ENCODE data around the gene BMP6. TPM values are rescaled to one million over a fixed set of nuclear protein-coding genes. Genes with fewer than 3 reads are reported as not detected.
"Not testable (repeated sequence)": the region's sequence is repeated elsewhere in the genome, so short reads cannot be mapped to it uniquely, and the experiment has no call there.

BMP6 gene
- polyA plus RNA-seq, 2 donors, result 0.26 to 0.55 TPM

GRCh38 chr6:7813193-7813592, 87.3 kb downstream of the BMP6 start:
- H3K9me3 ChIP-seq (ENCODE audit: control insufficient read depth in 2 of 2, insufficient read depth in 1 of 2, low read depth in 1 of 2, low read length in 1 of 2), result no peaks in the 10 kb centered on the region
- H3K4me1 ChIP-seq (ENCODE audit: control insufficient read depth in 2 of 2, insufficient read depth in 2 of 2, low read length in 1 of 2), result no peaks in the 10 kb centered on the region
- no peaks in the 10 kb centered on the region for H3K27me3 ChIP-seq (ENCODE audit: control insufficient read depth in 1 of 2, insufficient read depth in 2 of 2, low read length in 2 of 2)
- H3K4me3 ChIP-seq (ENCODE audit: low read depth in 1 of 2, low read length in 2 of 2), result no peak overlapping the region
- no peaks in the 10 kb centered on the region for H3K36me3 ChIP-seq (ENCODE audit: control insufficient read depth in 2 of 2, insufficient read depth in 2 of 2, low read length in 1 of 2)
- 75 to 94% methylated on average over 1 of the region's 1 CpG for WGBS, 2 donors
- no peak overlapping the region for H3K27ac ChIP-seq (ENCODE audit: low read depth in 2 of 2, low read length in 1 of 2)

DNA sequence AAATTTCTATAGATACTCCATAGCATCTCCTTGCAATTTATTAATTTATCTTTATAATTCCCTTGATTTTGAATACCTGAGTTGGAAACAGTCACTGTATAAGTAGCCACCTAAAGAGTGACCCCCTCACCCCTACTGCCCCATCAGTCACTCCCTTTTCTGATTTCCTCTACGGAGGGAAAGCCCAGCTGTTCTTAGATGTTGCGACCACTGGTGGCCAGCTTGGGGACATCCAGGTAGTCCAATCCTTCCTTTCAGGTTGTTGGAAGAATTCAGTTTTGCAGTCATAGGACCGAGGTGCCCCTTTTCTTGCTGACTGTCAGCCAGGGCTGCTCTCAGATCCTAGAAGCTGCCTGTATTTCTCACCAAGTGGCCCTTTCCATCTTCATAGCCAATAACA, 87.8 kb downstream of the BMP6 start:
- WGBS, 2 donors, result 69 to 85% methylated on average over 3 of the region's 3 CpGs
- no peaks in the 10 kb centered on the region for H3K36me3 ChIP-seq (ENCODE audit: control insufficient read depth in 2 of 2, insufficient read depth in 2 of 2, low read length in 1 of 2)
- H3K27ac ChIP-seq (ENCODE audit: low read depth in 2 of 2, low read length in 1 of 2), result no peak overlapping the region
- H3K27me3 ChIP-seq (ENCODE audit: control insufficient read depth in 1 of 2, insufficient read depth in 2 of 2, low read length in 2 of 2), result no peaks in the 10 kb centered on the region
- H3K4me3 ChIP-seq (ENCODE audit: low read depth in 1 of 2, low read length in 2 of 2), result no peak overlapping the region
- H3K9me3 ChIP-seq (ENCODE audit: control insufficient read depth in 2 of 2, insufficient read depth in 1 of 2, low read depth in 1 of 2, low read length in 1 of 2), result no peaks in the 10 kb centered on the region
- H3K4me1 ChIP-seq (ENCODE audit: control insufficient read depth in 2 of 2, insufficient read depth in 2 of 2, low read length in 1 of 2), result no peaks in the 10 kb centered on the region

- H3K9me3 ChIP-seq (ENCODE audit: control insufficient read depth in 2 of 2, insufficient read depth in 1 of 2, low read depth in 1 of 2, low read length in 1 of 2), result no peaks in the 10 kb centered on the region
- no peak overlapping the region for H3K4me3 ChIP-seq (ENCODE audit: low read depth in 1 of 2, low read length in 2 of 2)
- WGBS, 2 donors, result 66 to 69% methylated on average over 5 of the region's 5 CpGs
- H3K27me3 ChIP-seq (ENCODE audit: control insufficient read depth in 1 of 2, insufficient read depth in 2 of 2, low read length in 2 of 2), result no peaks in the 10 kb centered on the region
- H3K4me1 ChIP-seq (ENCODE audit: control insufficient read depth in 2 of 2, insufficient read depth in 2 of 2, low read length in 1 of 2), result no peaks in the 10 kb centered on the region
- no peak overlapping the region for H3K27ac ChIP-seq (ENCODE audit: low read depth in 2 of 2, low read length in 1 of 2)
- no peaks in the 10 kb centered on the region for H3K36me3 ChIP-seq (ENCODE audit: control insufficient read depth in 2 of 2, insufficient read depth in 2 of 2, low read length in 1 of 2)
Observed at GRCh38 chr6:7815716-7816115, 89.8 kb downstream of the BMP6 start.

- H3K27ac ChIP-seq (ENCODE audit: low read depth in 2 of 2, low read length in 1 of 2); H3K9me3 ChIP-seq (ENCODE audit: control insufficient read depth in 2 of 2, insufficient read depth in 1 of 2, low read depth in 1 of 2, low read length in 1 of 2); H3K27me3 ChIP-seq (ENCODE audit: control insufficient read depth in 1 of 2, insufficient read depth in 2 of 2, low read length in 2 of 2); H3K4me1 ChIP-seq (ENCODE audit: control insufficient read depth in 2 of 2, insufficient read depth in 2 of 2, low read length in 1 of 2); H3K36me3 ChIP-seq (ENCODE audit: control insufficient read depth in 2 of 2, insufficient read depth in 2 of 2, low read length in 1 of 2); H3K4me3 ChIP-seq (ENCODE audit: low read depth in 1 of 2, low read length in 2 of 2): not testable (repeated sequence)
- 86 to 96% methylated on average over 5 of the region's 5 CpGs for WGBS, 2 donors
Observed at GRCh38 chr6:7817184-7817583, 91.3 kb downstream of the BMP6 start.

- H3K9me3 ChIP-seq (ENCODE audit: control insufficient read depth in 2 of 2, insufficient read depth in 1 of 2, low read depth in 1 of 2, low read length in 1 of 2), result no peaks in the 10 kb centered on the region
- WGBS, 2 donors, result 66 to 68% methylated on average over 13 of the region's 13 CpGs
- H3K27ac ChIP-seq (ENCODE audit: low read depth in 2 of 2, low read length in 1 of 2), result no peak overlapping the region
- no peaks in the 10 kb centered on the region for H3K4me1 ChIP-seq (ENCODE audit: control insufficient read depth in 2 of 2, insufficient read depth in 2 of 2, low read length in 1 of 2)
- no peaks in the 10 kb centered on the region for H3K36me3 ChIP-seq (ENCODE audit: control insufficient read depth in 2 of 2, insufficient read depth in 2 of 2, low read length in 1 of 2)
- no peaks in the 10 kb centered on the region for H3K27me3 ChIP-seq (ENCODE audit: control insufficient read depth in 1 of 2, insufficient read depth in 2 of 2, low read length in 2 of 2)
- no peak overlapping the region for H3K4me3 ChIP-seq (ENCODE audit: low read depth in 1 of 2, low read length in 2 of 2)
Observed at GRCh38 chr6:7818257-7819214, 92.6 kb downstream of the BMP6 start.

GRCh38 chr6:7819431-7820015, 93.6 kb downstream of the BMP6 start:
- Histone ChIP-seq H3K4me3 (ENCODE audit: low read depth in 1 of 2, low read length in 2 of 2) (no peak overlapping the region), H3K4me1 (ENCODE audit: control insufficient read depth in 2 of 2, insufficient read depth in 2 of 2, low read length in 1 of 2) (no peaks in the 10 kb centered on the region), H3K27me3 (ENCODE audit: control insufficient read depth in 1 of 2, insufficient read depth in 2 of 2, low read length in 2 of 2) (no peaks in the 10 kb centered on the region), H3K9me3 (ENCODE audit: control insufficient read depth in 2 of 2, insufficient read depth in 1 of 2, low read depth in 1 of 2, low read length in 1 of 2) (no peaks in the 10 kb centered on the region), H3K27ac (ENCODE audit: low read depth in 2 of 2, low read length in 1 of 2) (no peak overlapping the region), H3K36me3 (ENCODE audit: control insufficient read depth in 2 of 2, insufficient read depth in 2 of 2, low read length in 1 of 2) (no peaks in the 10 kb centered on the region)
- 69 to 74% methylated on average over 3 of the region's 3 CpGs for WGBS, 2 donors

DNA sequence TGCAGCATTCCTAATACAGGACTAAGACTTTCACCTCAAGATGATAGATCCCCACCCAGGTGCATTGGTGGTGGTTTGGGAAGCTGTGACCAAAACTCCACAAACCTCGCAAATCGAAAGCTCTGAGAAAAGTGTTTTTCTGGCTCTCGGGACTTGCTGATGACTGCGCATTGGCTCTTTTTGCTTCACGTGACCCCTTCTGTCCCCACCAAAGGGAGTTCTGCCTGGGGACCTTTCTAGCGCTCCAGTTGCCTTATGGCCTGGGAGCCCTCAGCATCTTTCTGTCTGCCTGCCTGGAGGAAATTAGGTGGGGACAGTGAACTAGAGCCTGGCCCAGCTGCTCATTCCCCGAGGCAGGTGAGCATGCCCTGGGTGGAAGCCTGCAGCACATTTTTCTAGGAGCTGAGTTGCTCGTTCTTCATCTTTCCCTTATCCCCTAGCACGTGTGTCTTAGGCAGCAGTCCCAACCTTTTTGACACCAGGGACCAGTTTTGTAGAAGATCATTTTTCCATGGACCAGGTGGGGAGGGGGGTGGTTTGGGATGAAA, 94.5 kb downstream of the BMP6 start:
- no peaks in the 10 kb centered on the region for H3K36me3 ChIP-seq (ENCODE audit: control insufficient read depth in 2 of 2, insufficient read depth in 2 of 2, low read length in 1 of 2)
- H3K4me3 ChIP-seq (ENCODE audit: low read depth in 1 of 2, low read length in 2 of 2), result no peak overlapping the region
- no peaks in the 10 kb centered on the region for H3K27me3 ChIP-seq (ENCODE audit: control insufficient read depth in 1 of 2, insufficient read depth in 2 of 2, low read length in 2 of 2)
- H3K9me3 ChIP-seq (ENCODE audit: control insufficient read depth in 2 of 2, insufficient read depth in 1 of 2, low read depth in 1 of 2, low read length in 1 of 2), result no peaks in the 10 kb centered on the region
- H3K27ac ChIP-seq (ENCODE audit: low read depth in 2 of 2, low read length in 1 of 2), result no peak overlapping the region
- H3K4me1 ChIP-seq (ENCODE audit: control insufficient read depth in 2 of 2, insufficient read depth in 2 of 2, low read length in 1 of 2), result no peaks in the 10 kb centered on the region
- 79 to 82% methylated on average over 9 of the region's 9 CpGs for whole genome bisulfite sequencing, 2 donors

GRCh38 chr6:7821426-7821825, 95.5 kb downstream of the BMP6 start:
- Histone ChIP-seq H3K4me1 (ENCODE audit: control insufficient read depth in 2 of 2, insufficient read depth in 2 of 2, low read length in 1 of 2) (no peaks in the 10 kb centered on the region), H3K36me3 (ENCODE audit: control insufficient read depth in 2 of 2, insufficient read depth in 2 of 2, low read length in 1 of 2) (no peaks in the 10 kb centered on the region), H3K27me3 (ENCODE audit: control insufficient read depth in 1 of 2, insufficient read depth in 2 of 2, low read length in 2 of 2) (no peaks in the 10 kb centered on the region), H3K27ac (ENCODE audit: low read depth in 2 of 2, low read length in 1 of 2) (no peak overlapping the region), H3K4me3 (ENCODE audit: low read depth in 1 of 2, low read length in 2 of 2) (no peak overlapping the region), H3K9me3 (ENCODE audit: control insufficient read depth in 2 of 2, insufficient read depth in 1 of 2, low read depth in 1 of 2, low read length in 1 of 2) (no peaks in the 10 kb centered on the region)
- WGBS, 2 donors, result 88 to 93% methylated on average over 5 of the region's 5 CpGs

DNA sequence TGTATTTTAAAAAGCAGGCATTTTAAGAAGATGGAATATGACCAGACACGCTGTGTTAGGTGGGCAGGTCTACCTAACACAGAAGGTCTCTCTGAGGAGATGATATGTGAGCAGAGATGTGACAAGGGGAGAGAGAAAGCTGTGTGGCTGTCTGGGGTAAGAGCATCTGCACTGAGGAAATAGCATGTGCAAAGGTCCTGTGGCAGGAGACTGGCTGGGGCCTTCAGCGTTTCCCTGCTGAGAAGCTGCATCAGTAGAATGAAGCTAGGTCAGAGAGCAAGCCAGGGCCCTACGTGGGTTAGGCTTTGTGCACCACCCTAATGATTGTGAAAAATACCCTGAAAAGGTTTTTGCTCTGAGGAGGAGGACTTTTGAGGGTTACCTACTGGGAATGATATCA, 97.7 kb downstream of the BMP6 start:
- H3K4me3 ChIP-seq (ENCODE audit: low read depth in 1 of 2, low read length in 2 of 2), result no peak overlapping the region

More for the DNA sequence above, 97.7 kb downstream of the BMP6 start:
- Histone ChIP-seq H3K27me3 (ENCODE audit: control insufficient read depth in 1 of 2, insufficient read depth in 2 of 2, low read length in 2 of 2) (no peaks in the 10 kb centered on the region), H3K27ac (ENCODE audit: low read depth in 2 of 2, low read length in 1 of 2) (no peak overlapping the region), H3K36me3 (ENCODE audit: control insufficient read depth in 2 of 2, insufficient read depth in 2 of 2, low read length in 1 of 2) (no peaks in the 10 kb centered on the region), H3K9me3 (ENCODE audit: control insufficient read depth in 2 of 2, insufficient read depth in 1 of 2, low read depth in 1 of 2, low read length in 1 of 2) (no peaks in the 10 kb centered on the region), H3K4me1 (ENCODE audit: control insufficient read depth in 2 of 2, insufficient read depth in 2 of 2, low read length in 1 of 2) (no peaks in the 10 kb centered on the region)
- WGBS, 2 donors, result 87 to 91% methylated on average over 3 of the region's 3 CpGs
